SU-DHL-6 (cell line): ENCODE data around the gene PPTC7.

Experiments used
- EZH2phosphoT487 ChIP-seq: fragments of 200-600 bp; sonication (generic), shearing (Covaris generic); conservative IDR thresholded peaks from 2 replicates; pipeline ENCODE4 v1.6.1; 2018; ENCODE audit warnings: mild to moderate bottlenecking, antibody characterized with exemption, low read length, moderate library complexity, mixed read lengths
- TF ChIP-seq, protein P1 (sequence below): fragments of 200-600 bp; sonication (generic); IDR thresholded peaks from one replicate; pipeline ENCODE4 v1.5.1; 2017; ENCODE audit warnings: antibody characterized with exemption, mild to moderate bottlenecking, low read length, moderate library complexity; ENCODE audit not compliant: insufficient read depth, poor library complexity, severe bottlenecking

DNA sequence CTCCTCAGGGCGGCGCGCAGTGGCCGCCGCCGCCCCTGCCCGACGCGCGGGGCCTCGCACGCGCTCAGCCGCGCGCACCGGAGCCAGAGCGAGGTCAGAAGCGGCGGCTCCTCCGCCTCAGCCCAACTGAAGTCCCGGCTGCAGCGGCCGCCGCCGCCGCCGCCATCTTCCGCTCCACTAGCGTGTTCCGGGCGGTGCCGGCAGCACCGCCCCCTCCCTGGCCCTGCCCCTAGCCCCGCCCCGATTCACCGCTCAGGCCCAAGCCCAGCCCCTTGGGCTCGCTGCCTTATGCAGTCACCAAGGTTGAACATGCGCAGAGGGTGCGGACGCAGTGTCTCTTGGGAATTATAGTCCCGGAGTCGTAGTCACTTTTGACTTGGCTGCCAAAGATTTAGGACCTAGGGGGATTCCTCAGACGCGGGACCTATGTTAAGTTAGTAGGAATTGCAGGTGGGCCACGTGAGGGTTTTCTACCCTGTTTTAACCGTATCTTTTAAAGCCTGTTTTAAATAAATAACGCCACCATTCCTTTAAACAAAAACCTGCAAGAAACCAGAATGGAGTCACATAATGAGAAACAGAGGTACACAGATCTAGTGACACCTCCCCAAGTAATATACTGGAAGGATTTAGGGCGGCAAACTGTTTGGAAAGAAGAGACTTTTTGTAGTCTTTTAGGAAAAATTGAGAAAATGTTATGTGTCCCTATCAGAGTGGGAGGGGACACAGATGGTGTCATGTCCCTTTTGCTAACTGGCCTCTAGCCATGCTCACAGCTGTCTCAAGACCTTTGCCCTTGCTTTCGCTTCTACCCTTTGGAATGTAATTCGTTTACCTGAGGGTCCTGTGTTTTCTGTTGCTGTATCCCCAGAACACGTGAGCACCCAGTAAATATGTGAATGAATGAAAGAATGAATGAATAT is at the start of gene PPTC7:
- TF ChIP-seq, protein P1, sequence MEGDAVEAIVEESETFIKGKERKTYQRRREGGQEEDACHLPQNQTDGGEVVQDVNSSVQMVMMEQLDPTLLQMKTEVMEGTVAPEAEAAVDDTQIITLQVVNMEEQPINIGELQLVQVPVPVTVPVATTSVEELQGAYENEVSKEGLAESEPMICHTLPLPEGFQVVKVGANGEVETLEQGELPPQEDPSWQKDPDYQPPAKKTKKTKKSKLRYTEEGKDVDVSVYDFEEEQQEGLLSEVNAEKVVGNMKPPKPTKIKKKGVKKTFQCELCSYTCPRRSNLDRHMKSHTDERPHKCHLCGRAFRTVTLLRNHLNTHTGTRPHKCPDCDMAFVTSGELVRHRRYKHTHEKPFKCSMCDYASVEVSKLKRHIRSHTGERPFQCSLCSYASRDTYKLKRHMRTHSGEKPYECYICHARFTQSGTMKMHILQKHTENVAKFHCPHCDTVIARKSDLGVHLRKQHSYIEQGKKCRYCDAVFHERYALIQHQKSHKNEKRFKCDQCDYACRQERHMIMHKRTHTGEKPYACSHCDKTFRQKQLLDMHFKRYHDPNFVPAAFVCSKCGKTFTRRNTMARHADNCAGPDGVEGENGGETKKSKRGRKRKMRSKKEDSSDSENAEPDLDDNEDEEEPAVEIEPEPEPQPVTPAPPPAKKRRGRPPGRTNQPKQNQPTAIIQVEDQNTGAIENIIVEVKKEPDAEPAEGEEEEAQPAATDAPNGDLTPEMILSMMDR = no peak
- no peak for TF ChIP-seq EZH2phosphoT487
